ENCODE measurements around the gene AKAP12.

AKAP12 gene

DNA sequence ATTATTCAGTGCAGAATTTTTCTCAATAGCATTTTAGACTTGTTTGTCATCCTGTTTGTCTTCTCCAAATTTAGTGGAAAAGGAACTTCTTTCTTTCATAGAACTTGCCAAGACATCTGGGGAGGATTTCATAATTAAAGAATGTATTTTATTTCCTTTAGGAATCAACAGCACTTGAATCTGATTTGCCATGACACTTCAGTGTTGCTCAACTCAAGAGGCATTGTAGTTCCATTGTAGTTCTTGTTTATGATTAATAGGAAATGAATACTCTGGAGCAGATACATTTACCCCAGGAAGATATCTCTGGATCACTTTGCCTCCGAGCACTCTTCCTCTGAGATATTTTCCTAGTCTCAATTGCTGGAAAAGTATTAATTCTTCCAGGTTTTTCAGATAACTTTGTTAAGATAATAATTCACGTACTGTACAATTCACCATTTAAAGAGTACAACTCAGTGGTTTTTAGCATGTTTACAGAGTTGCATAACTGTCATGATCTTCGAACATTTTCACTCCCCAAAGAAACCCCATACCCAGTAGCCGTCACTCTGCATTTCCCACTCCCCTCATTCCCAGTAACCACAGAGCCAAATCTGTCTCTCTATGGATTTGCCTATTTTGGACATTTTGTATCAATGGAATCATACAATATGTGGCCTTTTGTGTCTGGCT, 29.7 kb downstream of the AKAP12 start:
- no peak for TF ChIP-seq CTCF (IDR thresholded peaks at IDR 0.05; ENCODE audit: control insufficient read depth, insufficient read depth, low read depth, low read length, missing control alignments)
- H3K4me3 ChIP-seq (ENCODE audit: control insufficient read depth, low read depth, low read length) = no peak overlapping the region
- DNase-seq (ENCODE audit: low read depth) = peak; percentile 74

DNA sequence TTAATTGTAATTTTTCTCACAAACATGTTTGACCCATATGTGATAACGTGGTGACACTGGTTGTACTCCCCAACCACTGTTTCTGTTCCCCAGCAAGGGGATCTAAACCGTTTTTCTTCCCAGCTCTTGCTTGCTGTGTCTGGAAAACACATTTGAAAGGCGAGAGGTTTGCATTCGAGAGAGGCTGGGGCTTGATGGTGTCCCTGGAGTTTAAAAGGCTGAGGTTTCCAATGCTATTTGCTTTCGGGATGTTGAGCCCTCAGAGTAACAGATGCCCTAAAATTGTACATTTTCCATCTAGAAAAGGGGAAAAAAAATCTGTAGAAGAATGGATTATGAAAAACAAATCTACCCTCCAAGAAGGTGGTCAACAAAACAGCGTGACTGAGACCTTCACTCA, 35.4 kb downstream of the AKAP12 start:
- no peak for TF ChIP-seq CTCF (IDR thresholded peaks at IDR 0.05; ENCODE audit: control insufficient read depth, insufficient read depth, low read depth, low read length, missing control alignments)
- H3K4me3 ChIP-seq (ENCODE audit: control insufficient read depth, low read depth, low read length) = no peak overlapping the region
- DNase-seq (ENCODE audit: low read depth) = no peak

- H3K4me3 ChIP-seq (ENCODE audit: control insufficient read depth, low read depth, low read length) = no peak overlapping the region
- DNase-seq (ENCODE audit: low read depth) = no peak
- TF ChIP-seq CTCF (IDR thresholded peaks at IDR 0.05; ENCODE audit: control insufficient read depth, insufficient read depth, low read depth, low read length, missing control alignments) = no peak
Measured at GRCh38 chr6:151275566-151275965, 35.8 kb downstream of the AKAP12 start.

DNA sequence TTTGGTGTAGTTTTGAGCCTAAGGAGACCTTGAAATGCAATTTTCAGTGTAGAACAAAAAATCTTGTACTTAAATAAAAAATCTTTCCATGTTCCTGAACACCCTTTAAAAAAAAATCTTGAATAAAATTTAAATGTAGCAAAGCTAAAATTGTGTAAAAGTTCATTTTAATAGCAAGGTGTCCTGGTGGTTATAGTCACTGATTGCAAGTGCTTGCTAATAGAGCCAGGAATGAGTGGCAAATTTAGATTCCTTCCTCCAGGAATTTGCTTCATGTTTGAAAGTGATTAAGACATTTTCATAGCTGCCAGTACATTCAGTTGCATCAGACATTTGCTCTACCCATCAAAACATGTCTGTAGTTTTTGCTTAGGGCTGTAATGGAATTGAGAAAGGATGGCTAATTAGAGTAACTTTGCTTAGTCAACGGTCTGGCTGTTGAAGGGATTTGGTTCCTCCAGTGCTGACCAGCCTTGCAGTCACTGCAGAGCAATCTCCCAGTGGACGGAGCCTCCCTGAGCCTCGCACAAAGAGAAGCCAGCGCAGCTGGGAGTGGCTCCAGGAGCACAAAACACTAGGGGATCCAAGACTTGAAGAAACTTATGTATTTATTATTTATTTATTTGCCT, 36.5 kb downstream of the AKAP12 start:
- peak; percentile 14 for TF ChIP-seq CTCF (IDR thresholded peaks at IDR 0.05; ENCODE audit: control insufficient read depth, insufficient read depth, low read depth, low read length, missing control alignments)
- H3K4me3 ChIP-seq (ENCODE audit: control insufficient read depth, low read depth, low read length) = no peak overlapping the region
- DNase-seq (ENCODE audit: low read depth) = peak; percentile 86

GRCh38 chr6:151279891-151280290, 40.1 kb downstream of the AKAP12 start:
- no peak overlapping the region for H3K4me3 ChIP-seq (ENCODE audit: control insufficient read depth, low read depth, low read length)
- no peak for TF ChIP-seq CTCF (IDR thresholded peaks at IDR 0.05; ENCODE audit: control insufficient read depth, insufficient read depth, low read depth, low read length, missing control alignments)
- no peak for DNase-seq (ENCODE audit: low read depth)

DNA sequence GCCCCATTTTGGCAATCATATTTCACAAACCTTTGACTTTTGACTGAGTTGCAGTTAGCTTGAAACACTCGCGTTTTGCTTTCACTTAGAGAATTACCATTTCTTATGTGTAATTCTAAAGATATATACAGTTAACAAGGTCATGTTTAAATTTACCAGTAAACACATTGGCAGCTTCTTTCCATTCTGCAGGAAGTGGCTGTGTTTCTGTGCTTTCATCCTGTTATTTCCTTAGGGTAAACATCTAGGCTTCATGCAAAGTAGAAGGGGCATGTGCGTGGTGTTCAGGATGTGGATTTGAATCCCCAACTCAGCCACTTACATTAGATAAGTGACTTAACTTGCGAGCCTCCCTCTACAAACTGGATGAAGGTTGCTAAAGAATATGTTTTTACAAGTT, 41.1 kb downstream of the AKAP12 start:
- H3K4me3 ChIP-seq (ENCODE audit: control insufficient read depth, low read depth, low read length) = no peak overlapping the region
- TF ChIP-seq CTCF (IDR thresholded peaks at IDR 0.05; ENCODE audit: control insufficient read depth, insufficient read depth, low read depth, low read length, missing control alignments) = no peak
- DNase-seq (ENCODE audit: low read depth) = no peak
